ENCODE results near the gene TEKT4.
"Not testable (repeated sequence)": the region's sequence is repeated elsewhere in the genome, so short reads cannot be mapped to it uniquely, and the experiment has no call there.

TEKT4 gene

GRCh38 chr2:94871226-94872087 is at the start of gene TEKT4:
Gene TEKT4 (plus strand): TSS chr2:94871430. CDS start chr2:94871580, 150 bp downstream.
- ATAC-seq = no peak

GRCh38 chr2:94839224-94839623 is 32.0 kb upstream of the TEKT4 start:
- not testable (repeated sequence) for ATAC-seq

GRCh38 chr2:94856856-94857255 is 14.4 kb upstream of the TEKT4 start:
- not testable (repeated sequence) for ATAC-seq

- ATAC-seq = not testable (repeated sequence)
These were observed 13.7 kb upstream of the TEKT4 start for GRCh38 chr2:94857367-94858162.

- not testable (repeated sequence) for ATAC-seq
These were observed 12.9 kb upstream of the TEKT4 start for GRCh38 chr2:94858163-94858888.

- ATAC-seq = no peak
These were observed 9.7 kb upstream of the TEKT4 start for GRCh38 chr2:94861308-94862152.

GRCh38 chr2:94862903-94863302 is 8.3 kb upstream of the TEKT4 start:
- not testable (repeated sequence) for ATAC-seq

- ATAC-seq = no peak
These were observed 2.1 kb upstream of the TEKT4 start for GRCh38 chr2:94869131-94869530.

GRCh38 chr2:94869552-94870439 is 1.4 kb upstream of the TEKT4 start:
- no peak for ATAC-seq

GRCh38 chr2:94870440-94871225 is 597 bp upstream of the TEKT4 start:
- no peak for ATAC-seq

- ATAC-seq = no peak
These were observed 923 bp downstream of the TEKT4 start for GRCh38 chr2:94872088-94872618.

- ATAC-seq = no peak
These were observed 1.6 kb downstream of the TEKT4 start for GRCh38 chr2:94872676-94873361.

GRCh38 chr2:94873362-94874276 is 2.4 kb downstream of the TEKT4 start:
- no peak for ATAC-seq

- peak; percentile 58 to 68 for ATAC-seq
These were observed 3.2 kb downstream of the TEKT4 start for GRCh38 chr2:94874277-94874997.

- ATAC-seq = no peak
These were observed 4.0 kb downstream of the TEKT4 start for GRCh38 chr2:94875064-94875819.

- no peak for ATAC-seq
These were observed 4.7 kb downstream of the TEKT4 start for GRCh38 chr2:94875820-94876522.
